ENCODE data around the gene ANXA4.

- no peak for TF ChIP-seq EZH2 (IDR thresholded peaks at IDR 0.05; ENCODE audit: low read depth, unreplicated experiment)
- no peak for TF ChIP-seq CTCF (conservative IDR thresholded peaks at IDR 0.05; ENCODE audit: low read depth in 2 of 2)
- no peak for TF ChIP-seq EZH2phosphoT487 (IDR thresholded peaks at IDR 0.05; ENCODE audit: unreplicated experiment)
- TF ChIP-seq CREB1 (CRISPR knock-in tag; IDR thresholded peaks at IDR 0.05; ENCODE audit: low read depth): no peak
- no peak for TF ChIP-seq POLR2AphosphoS5 (IDR thresholded peaks at IDR 0.05; ENCODE audit: low read depth)
- TF ChIP-seq ZNF114 (CRISPR knock-in tag; IDR thresholded peaks at IDR 0.05): no peak
- TF ChIP-seq JUNB (IDR thresholded peaks at IDR 0.05; ENCODE audit: unreplicated experiment): no peak
- no peak for TF ChIP-seq REST (IDR thresholded peaks at IDR 0.05; ENCODE audit: unreplicated experiment)
- no peak for TF ChIP-seq STAT1 (IDR thresholded peaks at IDR 0.05; ENCODE audit: unreplicated experiment)
- TF ChIP-seq ETS1 (IDR thresholded peaks at IDR 0.05): no peak
- no peak for TF ChIP-seq ZNF331 (CRISPR knock-in tag; IDR thresholded peaks at IDR 0.05; ENCODE audit: low read depth)
- no peak for TF ChIP-seq NANOG (IDR thresholded peaks at IDR 0.05; ENCODE audit: borderline replicate concordance)
These were observed 3.1 kb downstream of the ANXA4 start for GRCh38 chr2:69745035-69745434.
